K562 (cell line): ENCODE measurements around the gene LMBRD1. TPM values are rescaled to one million over a fixed set of nuclear protein-coding genes. Genes with fewer than 3 reads are reported as not detected.
A peak's percentile ranks its signal among the peaks of the same experiment; 100 is the strongest.

ENCODE experiments used
- CHD2 ChIP-seq: IDR thresholded peaks from 2 replicates; pipeline ENCODE4 v1.6.1; 2011; ENCODE audit warnings: low read depth, low read length
- KAT8 ChIP-seq: fragments of 450-650 bp; IDR thresholded peaks from 2 replicates; pipeline ENCODE4 v1.6.1; 2016; ENCODE audit warnings: low read depth, mild to moderate bottlenecking
- RAD21 ChIP-seq, 2 experiments: fragments of 250-450 bp in 1 of 2; fragments of 450-650 bp in 1 of 2; sonication (Bioruptor Pico) in 1 of 2; formaldehyde crosslinking in 1 of 2; IDR thresholded peaks in 1 of 2; conservative IDR thresholded peaks in 1 of 2; 2 replicates each; pipeline versions ENCODE4 v1.4.0 to v1.8.0; 2020 to 2022; ENCODE audit warnings: mild to moderate bottlenecking in 2 of 2, moderate library complexity in 1 of 2
- STAT5B ChIP-seq: fragments of 250-450 bp; sonication (Bioruptor Pico); IDR thresholded peaks from 2 replicates; pipeline ENCODE4 v1.8.0; 2021; ENCODE audit warnings: mild to moderate bottlenecking, inconsistent platforms
- ZNF23 ChIP-seq: fragments of 250-450 bp; sonication (Bioruptor Pico); IDR thresholded peaks from 2 replicates; pipeline ENCODE4 v1.4.0; 2020; ENCODE audit warnings: mild to moderate bottlenecking
- ZNF311 ChIP-seq: fragments of 250-450 bp; sonication (Bioruptor Pico); IDR thresholded peaks from 2 replicates; pipeline ENCODE4 v1.4.0; 2020; ENCODE audit warnings: mild to moderate bottlenecking, moderate library complexity
- ZNF347 ChIP-seq: fragments of 450-650 bp; formaldehyde crosslinking; IDR thresholded peaks from 2 replicates; pipeline ENCODE4 v1.4.0; 2020; ENCODE audit warnings: low read depth, mild to moderate bottlenecking, moderate library complexity
- polyA plus RNA-seq, 8 experiments: library from polyadenylated mRNA; depleted of rRNA in 4 of 8; stranded (reverse) in 5 of 8; unstranded in 3 of 8; fragments of >200 nt; fragmentation: Nextera tagmentation in 2 of 8; fragmentation: Illumina TruSeq in 1 of 8; extraction: Ambion mirVana in 2 of 8; extraction: Trizol in 1 of 8; gene quantifications; 2 replicates each; pipeline versions ENCODE4 v1.2.1 to v1.2.3, GENCODE V29; 2011 to 2014; ENCODE audit warnings: inconsistent platforms in 1 of 8, missing spikeins in 1 of 8
- total RNA-seq, 7 experiments: library from RNA; depleted of rRNA in 6 of 7; stranded (reverse); fragments of >200 nt in 6 of 7; fragmentation: Illumina TruSeq in 2 of 7; extraction: Trizol in 2 of 7; gene quantifications; 2 replicates each; pipeline versions ENCODE4 v1.2.1 to v1.2.3, GENCODE V29; 2011 to 2021; ENCODE audit warnings: low replicate concordance in 1 of 7
- TF ChIP-seq, protein P1 (sequence below): fragments of 450-650 bp; IDR thresholded peaks from 2 replicates; pipeline ENCODE4 v1.6.1; 2016; ENCODE audit warnings: antibody characterized with exemption
- TF ChIP-seq, protein P2 (sequence below): fragments of 450-650 bp; IDR thresholded peaks from 2 replicates; pipeline ENCODE4 v1.6.1; 2018; ENCODE audit not compliant: partially characterized antibody
- TF ChIP-seq, protein P3 (sequence below): fragments of 250-450 bp; sonication (Bioruptor Pico); IDR thresholded peaks from 2 replicates; pipeline ENCODE4 v1.8.0; 2021; ENCODE audit warnings: moderate library complexity, mild to moderate bottlenecking, inconsistent platforms
- TF ChIP-seq, protein P4 (sequence below): sonication (generic); formaldehyde crosslinking; IDR thresholded peaks from 2 replicates; pipeline ENCODE4 v1.8.0; 2022; ENCODE audit warnings: mild to moderate bottlenecking, low read depth, missing genetic modification reagents
- TF ChIP-seq, protein P5 (sequence below): fragments of 200-400 bp; formaldehyde crosslinking; IDR thresholded peaks from 2 replicates; pipeline ENCODE4 v1.6.1; 2017; ENCODE audit warnings: mild to moderate bottlenecking, low read depth, low read length, moderate library complexity
- TF ChIP-seq, protein P6 (sequence below): fragments of 450-650 bp; formaldehyde crosslinking; IDR thresholded peaks from 2 replicates; pipeline ENCODE4 v1.4.0; 2022; ENCODE audit warnings: missing genetic modification characterization

Gene LMBRD1
- total and polyA plus RNA-seq, 9 of the 15 experiments (the other 6 are each of a cell fraction or from before 2014, with no cell fraction given), result 14.0 to 85.2 (median 26.5) TPM

DNA sequence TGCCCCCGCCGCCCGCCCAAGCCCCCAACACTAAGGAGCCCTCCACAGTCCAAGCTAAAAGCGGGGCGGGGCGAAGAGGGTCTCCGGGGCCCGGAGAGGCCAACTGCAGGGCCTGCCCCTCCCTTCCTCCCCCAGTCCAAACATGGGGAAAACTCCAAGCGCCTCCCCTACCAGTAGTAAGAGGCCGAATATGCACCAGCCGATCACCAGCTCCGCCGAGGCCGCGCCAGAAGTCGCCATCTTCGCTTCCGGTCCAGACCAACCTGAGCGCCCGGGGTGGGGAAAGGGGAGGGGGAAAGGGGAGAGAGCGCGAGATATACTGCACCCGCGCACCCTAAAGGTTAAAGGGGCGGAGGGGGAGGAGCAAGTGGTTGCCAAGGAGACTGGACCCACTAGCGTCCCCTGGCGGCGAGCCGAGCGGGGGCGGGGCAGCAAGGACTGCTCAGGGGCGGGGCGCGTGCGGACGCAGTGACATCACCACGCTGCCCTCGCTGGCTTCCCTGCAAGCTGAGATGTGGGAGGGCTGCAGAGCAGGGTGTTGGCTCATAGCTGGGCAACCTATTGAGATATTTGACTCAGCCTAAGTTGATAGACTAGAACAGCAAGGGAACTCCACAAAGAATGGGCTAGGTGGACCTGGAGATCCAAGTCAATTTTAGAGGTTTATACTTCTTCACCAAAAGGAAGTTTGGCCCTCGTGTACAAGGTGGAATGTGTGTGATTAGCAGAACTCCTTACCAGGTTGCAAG lies at the start of gene LMBRD1 (continued):
- TF ChIP-seq KAT8, result no peak
- no peak for TF ChIP-seq ZNF23 (CRISPR knock-in tag)
- TF ChIP-seq ZNF347 (CRISPR knock-in tag), result no peak
- TF ChIP-seq ZNF311 (CRISPR knock-in tag), result no peak
- TF ChIP-seq, protein P1, sequence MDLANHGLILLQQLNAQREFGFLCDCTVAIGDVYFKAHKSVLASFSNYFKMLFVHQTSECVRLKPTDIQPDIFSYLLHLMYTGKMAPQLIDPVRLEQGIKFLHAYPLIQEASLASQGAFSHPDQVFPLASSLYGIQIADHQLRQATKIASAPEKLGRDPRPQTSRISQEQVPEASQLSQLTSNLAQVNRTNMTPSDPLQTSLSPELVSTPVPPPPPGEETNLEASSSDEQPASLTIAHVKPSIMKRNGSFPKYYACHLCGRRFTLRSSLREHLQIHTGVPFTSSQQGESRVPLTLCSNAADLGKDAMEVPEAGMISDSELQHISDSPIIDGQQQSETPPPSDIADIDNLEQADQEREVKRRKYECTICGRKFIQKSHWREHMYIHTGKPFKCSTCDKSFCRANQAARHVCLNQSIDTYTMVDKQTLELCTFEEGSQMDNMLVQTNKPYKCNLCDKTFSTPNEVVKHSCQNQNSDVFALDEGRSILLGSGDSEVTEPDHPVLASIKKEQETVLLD, result peak; percentile 92
- TF ChIP-seq, protein P2, sequence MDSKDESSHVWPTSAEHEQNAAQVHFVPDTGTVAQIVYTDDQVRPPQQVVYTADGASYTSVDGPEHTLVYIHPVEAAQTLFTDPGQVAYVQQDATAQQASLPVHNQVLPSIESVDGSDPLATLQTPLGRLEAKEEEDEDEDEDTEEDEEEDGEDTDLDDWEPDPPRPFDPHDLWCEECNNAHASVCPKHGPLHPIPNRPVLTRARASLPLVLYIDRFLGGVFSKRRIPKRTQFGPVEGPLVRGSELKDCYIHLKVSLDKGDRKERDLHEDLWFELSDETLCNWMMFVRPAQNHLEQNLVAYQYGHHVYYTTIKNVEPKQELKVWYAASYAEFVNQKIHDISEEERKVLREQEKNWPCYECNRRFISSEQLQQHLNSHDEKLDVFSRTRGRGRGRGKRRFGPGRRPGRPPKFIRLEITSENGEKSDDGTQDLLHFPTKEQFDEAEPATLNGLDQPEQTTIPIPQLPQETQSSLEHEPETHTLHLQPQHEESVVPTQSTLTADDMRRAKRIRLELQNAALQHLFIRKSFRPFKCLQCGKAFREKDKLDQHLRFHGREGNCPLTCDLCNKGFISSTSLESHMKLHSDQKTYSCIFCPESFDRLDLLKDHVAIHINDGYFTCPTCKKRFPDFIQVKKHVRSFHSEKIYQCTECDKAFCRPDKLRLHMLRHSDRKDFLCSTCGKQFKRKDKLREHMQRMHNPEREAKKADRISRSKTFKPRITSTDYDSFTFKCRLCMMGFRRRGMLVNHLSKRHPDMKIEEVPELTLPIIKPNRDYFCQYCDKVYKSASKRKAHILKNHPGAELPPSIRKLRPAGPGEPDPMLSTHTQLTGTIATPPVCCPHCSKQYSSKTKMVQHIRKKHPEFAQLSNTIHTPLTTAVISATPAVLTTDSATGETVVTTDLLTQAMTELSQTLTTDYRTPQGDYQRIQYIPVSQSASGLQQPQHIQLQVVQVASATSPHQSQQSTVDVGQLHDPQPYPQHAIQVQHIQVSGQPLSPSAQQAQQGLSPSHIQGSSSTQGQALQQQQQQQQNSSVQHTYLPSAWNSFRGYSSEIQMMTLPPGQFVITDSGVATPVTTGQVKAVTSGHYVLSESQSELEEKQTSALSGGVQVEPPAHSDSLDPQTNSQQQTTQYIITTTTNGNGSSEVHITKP, result peak; percentile 94
- TF ChIP-seq STAT5B, result no peak
- TF ChIP-seq, protein P3, sequence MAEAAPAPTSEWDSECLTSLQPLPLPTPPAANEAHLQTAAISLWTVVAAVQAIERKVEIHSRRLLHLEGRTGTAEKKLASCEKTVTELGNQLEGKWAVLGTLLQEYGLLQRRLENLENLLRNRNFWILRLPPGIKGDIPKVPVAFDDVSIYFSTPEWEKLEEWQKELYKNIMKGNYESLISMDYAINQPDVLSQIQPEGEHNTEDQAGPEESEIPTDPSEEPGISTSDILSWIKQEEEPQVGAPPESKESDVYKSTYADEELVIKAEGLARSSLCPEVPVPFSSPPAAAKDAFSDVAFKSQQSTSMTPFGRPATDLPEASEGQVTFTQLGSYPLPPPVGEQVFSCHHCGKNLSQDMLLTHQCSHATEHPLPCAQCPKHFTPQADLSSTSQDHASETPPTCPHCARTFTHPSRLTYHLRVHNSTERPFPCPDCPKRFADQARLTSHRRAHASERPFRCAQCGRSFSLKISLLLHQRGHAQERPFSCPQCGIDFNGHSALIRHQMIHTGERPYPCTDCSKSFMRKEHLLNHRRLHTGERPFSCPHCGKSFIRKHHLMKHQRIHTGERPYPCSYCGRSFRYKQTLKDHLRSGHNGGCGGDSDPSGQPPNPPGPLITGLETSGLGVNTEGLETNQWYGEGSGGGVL (CRISPR knock-in tag), result no peak
- peak; percentile 79 for TF ChIP-seq CHD2
- TF ChIP-seq RAD21 (CRISPR knock-in tag; conservative IDR thresholded peaks at IDR 0.05 in 1 of 2, IDR thresholded peaks at IDR 0.05 in 1 of 2), result 0 out of 4 replicates have a peak, but pooled peaks of 1 of the 2 experiments have one; percentile 4
- TF ChIP-seq, protein P4, sequence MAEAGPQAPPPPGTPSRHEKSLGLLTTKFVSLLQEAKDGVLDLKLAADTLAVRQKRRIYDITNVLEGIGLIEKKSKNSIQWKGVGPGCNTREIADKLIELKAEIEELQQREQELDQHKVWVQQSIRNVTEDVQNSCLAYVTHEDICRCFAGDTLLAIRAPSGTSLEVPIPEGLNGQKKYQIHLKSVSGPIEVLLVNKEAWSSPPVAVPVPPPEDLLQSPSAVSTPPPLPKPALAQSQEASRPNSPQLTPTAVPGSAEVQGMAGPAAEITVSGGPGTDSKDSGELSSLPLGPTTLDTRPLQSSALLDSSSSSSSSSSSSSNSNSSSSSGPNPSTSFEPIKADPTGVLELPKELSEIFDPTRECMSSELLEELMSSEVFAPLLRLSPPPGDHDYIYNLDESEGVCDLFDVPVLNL (CRISPR knock-in tag), result no peak
- TF ChIP-seq, protein P5, sequence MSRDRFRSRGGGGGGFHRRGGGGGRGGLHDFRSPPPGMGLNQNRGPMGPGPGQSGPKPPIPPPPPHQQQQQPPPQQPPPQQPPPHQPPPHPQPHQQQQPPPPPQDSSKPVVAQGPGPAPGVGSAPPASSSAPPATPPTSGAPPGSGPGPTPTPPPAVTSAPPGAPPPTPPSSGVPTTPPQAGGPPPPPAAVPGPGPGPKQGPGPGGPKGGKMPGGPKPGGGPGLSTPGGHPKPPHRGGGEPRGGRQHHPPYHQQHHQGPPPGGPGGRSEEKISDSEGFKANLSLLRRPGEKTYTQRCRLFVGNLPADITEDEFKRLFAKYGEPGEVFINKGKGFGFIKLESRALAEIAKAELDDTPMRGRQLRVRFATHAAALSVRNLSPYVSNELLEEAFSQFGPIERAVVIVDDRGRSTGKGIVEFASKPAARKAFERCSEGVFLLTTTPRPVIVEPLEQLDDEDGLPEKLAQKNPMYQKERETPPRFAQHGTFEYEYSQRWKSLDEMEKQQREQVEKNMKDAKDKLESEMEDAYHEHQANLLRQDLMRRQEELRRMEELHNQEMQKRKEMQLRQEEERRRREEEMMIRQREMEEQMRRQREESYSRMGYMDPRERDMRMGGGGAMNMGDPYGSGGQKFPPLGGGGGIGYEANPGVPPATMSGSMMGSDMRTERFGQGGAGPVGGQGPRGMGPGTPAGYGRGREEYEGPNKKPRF, result no peak
- TF ChIP-seq, protein P6, sequence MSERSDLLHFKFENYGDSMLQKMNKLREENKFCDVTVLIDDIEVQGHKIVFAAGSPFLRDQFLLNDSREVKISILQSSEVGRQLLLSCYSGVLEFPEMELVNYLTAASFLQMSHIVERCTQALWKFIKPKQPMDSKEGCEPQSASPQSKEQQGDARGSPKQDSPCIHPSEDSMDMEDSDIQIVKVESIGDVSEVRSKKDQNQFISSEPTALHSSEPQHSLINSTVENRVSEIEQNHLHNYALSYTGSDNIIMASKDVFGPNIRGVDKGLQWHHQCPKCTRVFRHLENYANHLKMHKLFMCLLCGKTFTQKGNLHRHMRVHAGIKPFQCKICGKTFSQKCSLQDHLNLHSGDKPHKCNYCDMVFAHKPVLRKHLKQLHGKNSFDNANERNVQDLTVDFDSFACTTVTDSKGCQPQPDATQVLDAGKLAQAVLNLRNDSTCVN (CRISPR knock-in tag), result no peak
